Measurements from ENCODE around the gene PCDHAC2. TPM values are rescaled to one million over a fixed set of nuclear protein-coding genes. Genes with fewer than 3 reads are reported as not detected.

PCDHAC2 gene
- total and polyA plus RNA-seq, 2 of the 13 experiments (the other 11 are each of a cell fraction or from before 2014, with no cell fraction given): not detected

DNA sequence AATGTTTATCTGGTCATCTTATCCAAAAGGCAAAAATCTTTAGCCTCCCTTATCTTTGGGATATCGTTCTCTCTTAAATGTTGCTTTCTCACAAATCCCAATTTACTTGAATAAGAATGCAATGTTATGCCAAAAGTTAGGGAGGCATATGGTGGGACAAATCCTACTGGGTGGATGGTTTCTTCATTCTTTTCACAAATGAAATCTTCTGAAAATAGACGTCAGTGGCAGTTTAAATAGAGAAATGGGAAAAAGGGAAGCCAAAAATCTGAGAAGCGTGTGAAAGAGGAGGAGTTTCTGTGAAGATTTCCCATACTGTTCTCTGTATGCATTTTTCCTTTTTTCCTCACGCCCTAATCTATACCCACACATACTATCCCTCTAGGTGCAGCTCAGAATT lies 42.7 kb upstream of the PCDHAC2 start:
- Histone ChIP-seq H3K36me3 (replicated peaks in 1 of 2; ENCODE audit: control insufficient read depth in 1 of 2, insufficient read depth in 2 of 2, low read length in 2 of 2) (no peaks in the 10 kb centered on the region), H3K9ac (ENCODE audit: insufficient read depth, low read depth, low read length) (no peak overlapping the region), H3K4me2 (ENCODE audit: low read depth, low read length) (no peak overlapping the region), H3K4me3 (replicated peaks in 1 of 3; ENCODE audit: insufficient read depth in 1 of 3, low read depth in 2 of 3, low read length in 3 of 3) (no peak overlapping the region), H3K4me1 (ENCODE audit: insufficient read depth, low read length) (no peaks in the 10 kb centered on the region), H2AFZ (ENCODE audit: low read length) (no peak overlapping the region), H3K27ac (ENCODE audit: extremely low read length, insufficient read depth, low read length) (no peak overlapping the region), H4K20me1 (ENCODE audit: insufficient read depth, low read length) (no peaks in the 10 kb centered on the region), H3K9me3 (ENCODE audit: low read length) (no peaks in the 10 kb centered on the region), H3K27me3 (ENCODE audit: control insufficient read depth in 1 of 2, insufficient read depth in 2 of 2, low read length in 2 of 2) (peaks cover 2 to 11% of the 10 kb centered on the region in 2 experiments; a peak in 3 of 5 replicates), H3K79me2 (ENCODE audit: insufficient read depth, low read length) (no peaks in the 10 kb centered on the region)
- intact Hi-C loops (cut with micrococcal nuclease; ENCODE audit: unreplicated experiment): no loop called here
- ChIA-PET CTCF (ENCODE audit: low intra/inter-chr PET ratio, low total read pairs) (no interaction called here), POLR2A (no interaction called here)
- TF ChIP-seq, protein P1, sequence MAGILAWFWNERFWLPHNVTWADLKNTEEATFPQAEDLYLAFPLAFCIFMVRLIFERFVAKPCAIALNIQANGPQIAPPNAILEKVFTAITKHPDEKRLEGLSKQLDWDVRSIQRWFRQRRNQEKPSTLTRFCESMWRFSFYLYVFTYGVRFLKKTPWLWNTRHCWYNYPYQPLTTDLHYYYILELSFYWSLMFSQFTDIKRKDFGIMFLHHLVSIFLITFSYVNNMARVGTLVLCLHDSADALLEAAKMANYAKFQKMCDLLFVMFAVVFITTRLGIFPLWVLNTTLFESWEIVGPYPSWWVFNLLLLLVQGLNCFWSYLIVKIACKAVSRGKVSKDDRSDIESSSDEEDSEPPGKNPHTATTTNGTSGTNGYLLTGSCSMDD (CRISPR knock-in tag; IDR thresholded peaks at IDR 0.05): no peak
- no peak for TF ChIP-seq ZNF232 (CRISPR knock-in tag; IDR thresholded peaks at IDR 0.05; ENCODE audit: borderline replicate concordance)
- TF ChIP-seq ZNF713 (CRISPR knock-in tag; IDR thresholded peaks at IDR 0.05): no peak
- TF ChIP-seq SMARCC2 (IDR thresholded peaks at IDR 0.05): no peak
- no peak for TF ChIP-seq ZNF629 (CRISPR knock-in tag; conservative IDR thresholded peaks at IDR 0.05)
- ATAC-seq (no peak), FAIRE-seq (no peak), DNase-seq (ENCODE audit: low spot score) (no peak)
- in situ Hi-C loops (cut with HindIII; ENCODE audit: extremely low pct_ligation_motif_present, low pct_unique_long_range_greater_than_20kb): no loop called here
- 2% methylated on average over 4 of the region's 4 CpGs for WGBS (ENCODE audit: low lambda C conversion rate)
- no TSS peak for BruUV-seq (replicated peaks)

- Histone ChIP-seq H3K4me3 (replicated peaks in 1 of 3; ENCODE audit: insufficient read depth in 1 of 3, low read depth in 2 of 3, low read length in 3 of 3) (no peak within 1 kb of the TSS), H3K27me3 (ENCODE audit: control insufficient read depth in 1 of 2, insufficient read depth in 2 of 2, low read length in 2 of 2) (peaks cover 2 to 17% of the 10 kb centered on the region in 2 experiments; a peak in 3 of 5 replicates), H3K79me2 (ENCODE audit: insufficient read depth, low read length) (no peaks in the 10 kb centered on the region), H3K36me3 (replicated peaks in 1 of 2; ENCODE audit: control insufficient read depth in 1 of 2, insufficient read depth in 2 of 2, low read length in 2 of 2) (no peaks in the 10 kb centered on the region), H4K20me1 (ENCODE audit: insufficient read depth, low read length) (no peaks in the 10 kb centered on the region), H3K9me3 (ENCODE audit: low read length) (no peaks in the 10 kb centered on the region), H3K9ac (ENCODE audit: insufficient read depth, low read depth, low read length) (no peak within 1 kb of the TSS), H3K4me1 (ENCODE audit: insufficient read depth, low read length) (no peaks in the 10 kb centered on the region), H3K27ac (ENCODE audit: extremely low read length, insufficient read depth, low read length) (no peak within 1 kb of the TSS), H2AFZ (ENCODE audit: low read length) (no peak within 1 kb of the TSS), H3K4me2 (ENCODE audit: low read depth, low read length) (no peak within 1 kb of the TSS)
- WGBS (ENCODE audit: low lambda C conversion rate): 74% methylated on average over 40 of the region's 41 CpGs
- ATAC-seq (no peak), FAIRE-seq (no peak), DNase-seq (ENCODE audit: low spot score) (no peak)
- intact Hi-C loops (cut with micrococcal nuclease; ENCODE audit: unreplicated experiment) (no loop called here), in situ Hi-C loops (cut with HindIII; ENCODE audit: extremely low pct_ligation_motif_present, low pct_unique_long_range_greater_than_20kb) (no loop called here)
- CTCF ChIA-PET (ENCODE audit: low intra/inter-chr PET ratio, low total read pairs): no interaction called here
- no TSS peak for BruUV-seq (replicated peaks)
- POLR2A ChIA-PET: no interaction called here
- no peak for TF ChIP-seq BHLHE40 (IDR thresholded peaks at IDR 0.05; ENCODE audit: low read length)
- no peak for TF ChIP-seq AGO2 (optimal IDR thresholded peaks at IDR 0.05; ENCODE audit: low read depth, low read length)
- no peak for TF ChIP-seq DR1 (CRISPR knock-in tag; IDR thresholded peaks at IDR 0.05)
- no peak for TF ChIP-seq BCL6 (CRISPR knock-in tag; IDR thresholded peaks at IDR 0.05)
- no peak for TF ChIP-seq ZNF703 (CRISPR knock-in tag; IDR thresholded peaks at IDR 0.05; ENCODE audit: borderline replicate concordance)
- no peak for TF ChIP-seq MAFK (conservative IDR thresholded peaks at IDR 0.05 in 1 of 2, IDR thresholded peaks at IDR 0.05 in 1 of 2; ENCODE audit: low read length in 2 of 2)
- TF ChIP-seq RELA (CRISPR knock-in tag; IDR thresholded peaks at IDR 0.05): no peak
- TF ChIP-seq, protein P2, sequence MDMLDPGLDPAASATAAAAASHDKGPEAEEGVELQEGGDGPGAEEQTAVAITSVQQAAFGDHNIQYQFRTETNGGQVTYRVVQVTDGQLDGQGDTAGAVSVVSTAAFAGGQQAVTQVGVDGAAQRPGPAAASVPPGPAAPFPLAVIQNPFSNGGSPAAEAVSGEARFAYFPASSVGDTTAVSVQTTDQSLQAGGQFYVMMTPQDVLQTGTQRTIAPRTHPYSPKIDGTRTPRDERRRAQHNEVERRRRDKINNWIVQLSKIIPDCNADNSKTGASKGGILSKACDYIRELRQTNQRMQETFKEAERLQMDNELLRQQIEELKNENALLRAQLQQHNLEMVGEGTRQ (IDR thresholded peaks at IDR 0.05; ENCODE audit: low read depth, low read length): no peak
- TF ChIP-seq, protein P2 (CRISPR knock-in tag; IDR thresholded peaks at IDR 0.05; ENCODE audit: borderline replicate concordance): no peak
- TF ChIP-seq, protein P3, sequence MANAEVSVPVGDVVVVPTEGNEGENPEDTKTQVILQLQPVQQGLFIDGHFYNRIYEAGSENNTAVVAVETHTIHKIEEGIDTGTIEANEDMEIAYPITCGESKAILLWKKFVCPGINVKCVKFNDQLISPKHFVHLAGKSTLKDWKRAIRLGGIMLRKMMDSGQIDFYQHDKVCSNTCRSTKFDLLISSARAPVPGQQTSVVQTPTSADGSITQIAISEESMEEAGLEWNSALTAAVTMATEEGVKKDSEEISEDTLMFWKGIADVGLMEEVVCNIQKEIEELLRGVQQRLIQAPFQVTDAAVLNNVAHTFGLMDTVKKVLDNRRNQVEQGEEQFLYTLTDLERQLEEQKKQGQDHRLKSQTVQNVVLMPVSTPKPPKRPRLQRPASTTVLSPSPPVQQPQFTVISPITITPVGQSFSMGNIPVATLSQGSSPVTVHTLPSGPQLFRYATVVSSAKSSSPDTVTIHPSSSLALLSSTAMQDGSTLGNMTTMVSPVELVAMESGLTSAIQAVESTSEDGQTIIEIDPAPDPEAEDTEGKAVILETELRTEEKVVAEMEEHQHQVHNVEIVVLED (CRISPR knock-in tag; IDR thresholded peaks at IDR 0.05; ENCODE audit: borderline replicate concordance): no peak
These were observed 40.4 kb upstream of the PCDHAC2 start, which contains the start of gene PCDHAC1 for GRCh38 chr5:140925806-140926442. Gene PCDHAC1 (plus strand): TSS chr5:140926299. CDS start chr5:140926893, 594 bp downstream.

Measured in HepG2 (cell line).